Esophagus (tissue), 2 donors: ENCODE data around the gene UBE2L3. TPM values are rescaled to one million over a fixed set of nuclear protein-coding genes. Genes with fewer than 3 reads are reported as not detected.
A peak's percentile ranks its signal among the peaks of the same experiment; 100 is the strongest.
"Not testable (repeated sequence)": the region's sequence is repeated elsewhere in the genome, so short reads cannot be mapped to it uniquely, and the experiment has no call there.

Source experiments
- H3K27ac ChIP-seq, 2 donors: one replicate each; pipeline ENCODE4 v1.5.1; 2013; ENCODE audit warnings: low read depth in 2 of 2, mild to moderate bottlenecking in 2 of 2, inconsistent platforms in 1 of 2, low read length in 1 of 2, moderate library complexity in 1 of 2
- H3K27me3 ChIP-seq, 2 donors: one replicate each; pipeline ENCODE4 v1.6.1; 2013; ENCODE audit warnings: low read length in 2 of 2, control low read depth in 1 of 2, mild to moderate bottlenecking in 1 of 2; ENCODE audit not compliant: insufficient read depth in 2 of 2, control insufficient read depth in 1 of 2
- H3K36me3 ChIP-seq, 2 donors: one replicate each; pipeline ENCODE4 v1.6.1; 2013; ENCODE audit warnings: low read length in 1 of 2; ENCODE audit not compliant: control insufficient read depth in 2 of 2, insufficient read depth in 2 of 2
- H3K4me1 ChIP-seq, 2 donors: one replicate each; pipeline ENCODE4 v1.6.1; 2013; ENCODE audit warnings: low read length in 1 of 2; ENCODE audit not compliant: control insufficient read depth in 2 of 2, insufficient read depth in 2 of 2
- H3K4me3 ChIP-seq, 2 donors: one replicate each; pipeline ENCODE4 v1.5.1; 2013; ENCODE audit warnings: low read length in 2 of 2, mild to moderate bottlenecking in 2 of 2, low read depth in 1 of 2, moderate library complexity in 1 of 2
- H3K9me3 ChIP-seq, 2 donors: one replicate each; pipeline ENCODE4 v1.6.1; 2013; ENCODE audit warnings: mild to moderate bottlenecking in 2 of 2, low read depth in 1 of 2, low read length in 1 of 2, moderate library complexity in 1 of 2; ENCODE audit not compliant: control insufficient read depth in 2 of 2, insufficient read depth in 1 of 2
- WGBS, 2 donors: extraction: QIAGEN DNeasy Blood & Tissue Kit; methylation state at CpG; one replicate each; pipeline ENCODE4 v1.1.7; 2013; 5-methylcytosine and 5-hydroxymethylcytosine counted together
- polyA plus RNA-seq, 2 donors: library from polyadenylated mRNA; stranded (reverse); fragments of 200-250 nt; gene quantifications; one replicate each; pipeline ENCODE4 v1.2.3, GENCODE V29; 2013
- donor health status: healthy with polysubstance abuse.
- donor health status: Bipolar disorder and iron deficiency.

UBE2L3 gene
- polyA plus RNA-seq, 2 donors: 48.4 to 49.1 TPM

DNA sequence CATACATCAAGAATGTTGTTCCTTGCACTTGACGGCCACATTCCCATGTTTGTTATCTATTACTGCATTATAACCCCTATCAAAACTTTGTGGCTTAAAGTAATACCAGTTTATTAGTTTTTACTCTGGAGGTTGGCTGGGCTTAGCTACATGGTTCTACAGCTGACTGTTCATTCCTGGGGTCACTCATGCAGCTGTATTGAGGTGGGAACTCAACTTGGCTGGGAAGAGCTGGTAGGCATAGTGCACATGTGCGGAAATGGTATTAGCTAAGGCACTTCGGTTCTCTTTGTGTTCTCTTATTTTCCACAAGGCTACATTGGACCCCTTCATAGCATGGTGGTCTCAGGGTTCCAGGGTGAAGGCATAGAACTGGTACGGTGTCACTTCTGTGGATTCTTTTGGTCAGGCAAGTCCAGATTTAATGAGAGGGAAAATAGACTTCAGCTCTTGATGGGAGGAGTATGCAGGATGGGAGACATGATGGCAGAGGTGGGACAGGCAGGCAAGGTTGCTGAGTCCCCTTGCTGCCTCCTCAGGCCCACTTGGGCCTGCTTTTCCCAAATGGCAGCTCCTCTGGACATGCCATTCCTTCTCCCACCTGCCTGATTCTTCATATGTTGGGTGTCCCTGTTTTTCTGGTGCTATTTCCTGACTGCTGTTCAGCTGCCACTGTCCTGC lies 46.2 kb downstream of the UBE2L3 start:
- H3K27ac ChIP-seq: no peak overlapping the region
- H3K36me3 ChIP-seq: peaks cover 9 to 10% of the 10 kb centered on the region in 2 donors

DNA sequence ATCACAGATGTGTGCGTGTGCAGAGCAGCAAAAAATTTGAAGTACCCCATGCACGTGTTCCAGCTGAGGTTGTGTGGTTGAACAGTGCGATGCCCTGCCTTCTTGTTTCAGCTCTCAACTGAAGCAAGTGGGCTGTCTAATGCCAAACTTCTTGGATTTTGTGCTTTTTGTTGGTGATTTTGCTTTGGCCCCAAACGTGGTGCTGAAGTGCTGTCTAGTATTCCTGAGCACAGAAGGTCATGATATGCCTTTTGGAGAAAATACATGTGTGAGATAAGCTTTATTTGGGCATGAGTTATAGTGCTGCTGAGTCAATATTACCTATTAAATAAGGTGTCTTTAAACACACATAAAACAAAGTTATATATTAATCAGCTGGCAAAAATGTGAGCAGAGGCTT lies 48.2 kb downstream of the UBE2L3 start:
- Histone ChIP-seq H3K9me3 (no peaks in the 10 kb centered on the region), H3K36me3 (peaks cover 10 to 15% of the 10 kb centered on the region in 2 donors), H3K4me3 (no peak overlapping the region), H3K27ac (no peak overlapping the region), H3K27me3 (no peaks in the 10 kb centered on the region), H3K4me1 (peaks cover 0 to 2% of the 10 kb centered on the region in 2 donors)
- WGBS, 2 donors: 68 to 81% methylated on average over 4 of the region's 4 CpGs

More for the DNA sequence above, 46.2 kb downstream of the UBE2L3 start:
- Histone ChIP-seq H3K4me3 (no peak overlapping the region), H3K9me3 (no peaks in the 10 kb centered on the region), H3K4me1 (peaks cover 0 to 2% of the 10 kb centered on the region in 2 donors), H3K27me3 (no peaks in the 10 kb centered on the region)
- 90 to 96% methylated on average over 4 of the region's 4 CpGs for WGBS, 2 donors

DNA sequence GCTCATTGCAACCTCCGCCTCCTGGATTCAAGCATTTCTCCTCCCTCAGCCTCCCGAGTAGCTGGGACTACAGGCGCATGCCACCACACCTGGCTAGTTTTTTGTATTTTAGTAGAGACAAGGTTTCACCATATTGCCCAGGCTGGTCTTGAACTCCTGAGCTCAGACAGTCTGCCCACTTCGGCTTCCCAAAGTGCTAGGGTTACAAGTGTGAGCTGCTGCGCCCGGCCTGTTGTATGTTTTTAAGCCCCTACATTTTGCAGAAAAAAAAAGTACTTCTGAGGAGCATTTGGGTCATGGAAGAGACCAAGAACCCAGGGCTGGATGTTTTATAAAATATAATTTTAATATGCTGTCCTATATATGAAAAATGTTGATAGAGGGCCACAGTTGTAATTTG lies 49.8 kb downstream of the UBE2L3 start:
- H3K27me3 ChIP-seq, H3K9me3 ChIP-seq, H3K4me1 ChIP-seq, H3K27ac ChIP-seq, H3K4me3 ChIP-seq: not testable (repeated sequence)
- WGBS, 2 donors: 96 to 98% methylated on average over 6 of the region's 6 CpGs
- peaks cover 2 to 15% of the 10 kb centered on the region in 2 donors for H3K36me3 ChIP-seq

DNA sequence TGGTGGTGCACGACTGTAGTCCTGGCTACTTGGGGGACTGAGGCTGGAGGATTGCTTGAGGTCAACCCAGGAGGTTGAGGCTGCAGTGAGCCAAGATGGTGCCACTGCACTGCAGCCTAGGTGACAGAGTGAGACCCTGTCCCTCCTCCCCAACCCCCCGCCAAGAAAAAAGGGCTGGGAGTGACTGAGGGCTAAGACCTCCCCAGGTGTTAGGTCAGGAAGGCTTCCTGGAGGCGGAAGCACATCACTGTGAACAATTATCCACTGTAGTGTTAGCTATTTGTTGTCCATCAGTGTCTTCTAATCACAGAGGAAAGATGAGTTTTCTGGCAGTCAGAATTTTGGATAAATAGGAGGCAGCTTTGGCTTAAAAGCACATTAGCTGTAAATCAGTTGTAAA lies 53.5 kb downstream of the UBE2L3 start:
- WGBS, 2 donors: 90 to 93% methylated on average over 3 of the region's 3 CpGs
- H3K27me3 ChIP-seq: no peaks in the 10 kb centered on the region

DNA sequence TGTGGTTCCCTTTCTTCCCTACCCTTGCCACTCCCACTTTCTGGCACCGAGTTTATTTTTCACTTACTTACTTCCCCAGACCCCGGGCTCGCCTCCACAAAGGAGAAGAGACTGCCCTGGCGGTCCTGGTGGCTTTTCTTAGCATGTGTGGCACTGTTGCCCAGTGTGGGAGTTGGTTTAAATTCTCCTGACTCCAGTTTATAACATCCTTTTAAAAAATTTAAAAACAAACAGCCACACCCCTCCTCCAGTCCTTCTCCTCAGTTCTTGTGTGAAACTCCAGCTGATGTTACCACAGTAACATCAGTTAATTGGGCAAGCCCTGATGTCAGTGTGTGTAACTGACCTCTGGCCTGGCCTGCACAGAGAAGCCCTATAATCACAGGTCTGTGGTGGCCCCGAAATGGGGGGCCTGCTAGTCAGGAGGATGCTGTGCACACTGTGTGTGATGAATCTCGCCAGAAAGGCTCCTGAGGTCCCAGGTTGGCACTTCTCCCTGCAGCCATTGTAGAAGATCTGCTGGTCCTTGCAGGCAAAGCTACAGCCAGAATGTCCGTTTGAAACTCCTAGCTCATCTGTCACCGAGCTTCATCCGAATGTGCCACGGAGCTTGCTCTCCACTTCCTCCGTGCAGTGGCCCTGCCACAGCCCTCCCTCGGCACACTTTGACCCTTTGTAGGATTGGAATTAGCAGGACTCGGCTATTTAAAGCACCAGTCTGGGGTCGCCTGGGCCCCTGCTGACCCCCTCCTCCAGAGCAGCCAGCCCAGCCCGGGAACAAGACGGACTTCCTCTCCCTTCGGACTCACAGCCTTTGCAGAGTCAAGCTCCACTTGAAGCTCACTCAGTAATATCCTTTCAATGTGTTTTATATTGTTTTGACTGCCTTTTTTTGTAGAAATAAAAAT lies 54.8 kb downstream of the UBE2L3 start:
- peaks cover 4 to 16% of the 10 kb centered on the region in 2 donors for H3K4me1 ChIP-seq
- peaks cover 0 to 21% of the 10 kb centered on the region in 2 donors for H3K36me3 ChIP-seq
- H3K4me3 ChIP-seq: no peak overlapping the region
- H3K9me3 ChIP-seq: no peaks in the 10 kb centered on the region
- no peaks in the 10 kb centered on the region for H3K27me3 ChIP-seq
- H3K27ac ChIP-seq: no peak overlapping the region
- WGBS, 2 donors: 70 to 71% methylated on average over 17 of the region's 17 CpGs

More for the DNA sequence above, 53.5 kb downstream of the UBE2L3 start:
- no peak overlapping the region for H3K4me3 ChIP-seq
- H3K36me3 ChIP-seq: peaks cover 0 to 21% of the 10 kb centered on the region in 2 donors
- peaks cover 4 to 14% of the 10 kb centered on the region in 2 donors for H3K4me1 ChIP-seq
- H3K9me3 ChIP-seq: no peaks in the 10 kb centered on the region
- H3K27ac ChIP-seq: no peak overlapping the region

DNA sequence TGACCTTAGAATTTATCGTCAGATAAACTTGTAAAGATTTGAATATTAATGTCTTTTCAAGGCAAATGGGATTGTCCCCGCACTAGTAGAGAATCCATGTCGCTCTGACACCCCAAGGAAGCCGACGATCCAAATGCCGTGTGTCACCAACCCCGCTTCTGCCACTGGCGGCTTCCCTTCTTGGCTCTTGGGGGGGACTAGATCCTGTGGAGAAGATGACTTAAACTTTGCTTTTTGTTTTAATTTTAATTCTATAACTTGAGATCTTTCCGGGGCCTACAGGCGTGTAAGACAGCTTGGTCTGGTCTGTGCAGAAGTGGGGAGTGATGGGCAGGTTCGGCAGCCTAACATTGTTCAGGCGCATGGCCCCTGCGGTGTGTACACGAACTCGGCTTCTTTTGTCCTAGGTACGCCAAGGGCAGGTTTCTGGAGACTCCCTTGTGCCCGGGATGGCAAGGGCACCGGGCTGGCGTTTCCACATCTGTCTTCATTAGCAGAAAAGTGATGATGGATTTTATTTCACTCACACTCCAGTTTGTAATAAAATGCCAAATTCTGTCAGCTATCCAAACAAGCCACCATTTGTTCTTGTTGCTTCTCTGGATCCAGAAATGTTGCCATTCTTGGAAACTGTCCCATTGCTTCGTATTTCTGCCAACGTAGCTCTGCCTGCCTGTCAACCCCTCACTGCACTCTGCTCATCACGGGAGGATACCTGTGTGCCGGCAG lies 55.6 kb downstream of the UBE2L3 start:
- H3K4me3 ChIP-seq: no peak overlapping the region
- 61 to 78% methylated on average over 23 of the region's 23 CpGs for WGBS, 2 donors
- H3K27me3 ChIP-seq: no peaks in the 10 kb centered on the region
- peak overlapping the region; percentile 19 to 29 for H3K27ac ChIP-seq
- H3K4me1 ChIP-seq: peaks cover 4 to 16% of the 10 kb centered on the region in 2 donors
- peaks cover 0 to 21% of the 10 kb centered on the region in 2 donors for H3K36me3 ChIP-seq
- H3K9me3 ChIP-seq: no peaks in the 10 kb centered on the region

DNA sequence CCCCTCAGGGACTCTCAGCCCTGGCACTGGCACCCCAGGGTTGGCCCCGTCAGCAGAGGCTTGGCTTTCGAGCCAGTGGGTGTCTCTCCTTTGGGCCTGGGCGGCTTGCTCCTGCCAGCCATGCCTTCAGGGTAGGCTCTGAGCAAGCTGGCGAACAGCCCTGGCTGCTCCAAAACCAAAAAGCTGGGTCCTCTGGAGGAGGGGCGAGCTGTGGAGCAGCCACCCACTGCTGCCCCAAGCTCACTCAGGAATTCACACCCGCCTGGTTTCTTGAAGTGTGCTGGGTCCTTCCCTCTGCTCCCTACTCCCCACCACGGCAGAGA lies 56.1 kb downstream of the UBE2L3 start:
- peaks cover 4 to 21% of the 10 kb centered on the region in 2 donors for H3K4me1 ChIP-seq
- H3K36me3 ChIP-seq: peaks cover 0 to 24% of the 10 kb centered on the region in 2 donors
- 53 to 80% methylated on average over 7 of the region's 7 CpGs for WGBS, 2 donors

DNA sequence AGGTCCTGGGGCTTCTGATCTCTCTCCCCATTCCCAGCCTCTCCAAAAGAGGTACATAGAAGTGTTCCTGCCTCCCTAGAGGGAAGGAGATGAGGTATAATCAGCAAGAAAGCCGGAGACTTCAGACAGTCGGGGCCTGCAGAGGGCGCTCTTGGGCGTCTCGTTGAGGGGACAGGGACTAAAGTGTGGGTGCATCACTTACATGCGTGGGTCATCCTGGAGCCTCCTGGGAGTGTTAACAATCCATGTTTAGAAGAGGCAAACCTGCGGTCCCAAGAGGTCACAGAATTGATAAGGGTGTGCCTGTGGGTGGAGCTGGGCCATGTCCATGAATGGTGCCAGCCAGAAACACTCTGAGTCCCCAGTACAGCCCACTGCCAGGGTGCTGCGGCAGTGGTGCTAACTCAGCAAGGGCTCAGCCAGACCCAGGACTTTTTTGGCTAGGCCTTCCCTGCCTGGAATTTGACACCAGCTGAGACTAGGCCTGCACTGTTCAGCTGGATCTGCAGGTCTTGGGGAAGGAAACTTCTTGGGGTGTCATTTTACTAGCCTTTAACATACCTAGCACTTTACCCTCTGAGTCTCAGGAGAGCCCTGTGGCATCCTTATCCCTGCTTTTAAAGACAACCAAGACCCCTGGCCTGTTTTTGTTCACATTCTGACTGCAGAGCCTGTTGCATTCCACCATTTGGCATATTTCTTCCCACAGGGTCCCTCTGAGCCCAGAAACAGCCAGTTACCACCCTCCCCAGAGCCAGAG lies 56.8 kb downstream of the UBE2L3 start:
- WGBS, 2 donors: 54 to 56% methylated on average over 8 of the region's 8 CpGs
- peaks cover 8 to 27% of the 10 kb centered on the region in 2 donors for H3K4me1 ChIP-seq
- peaks cover 0 to 22% of the 10 kb centered on the region in 2 donors for H3K36me3 ChIP-seq
- H3K27me3 ChIP-seq: no peaks in the 10 kb centered on the region
- peak overlapping the region; percentile 19 to 29 for H3K27ac ChIP-seq
- H3K9me3 ChIP-seq: no peaks in the 10 kb centered on the region
- H3K4me3 ChIP-seq: no peak overlapping the region

More for the DNA sequence above, 56.1 kb downstream of the UBE2L3 start:
- Histone ChIP-seq H3K27ac (peak overlapping the region; percentile 19 to 29), H3K4me3 (no peak overlapping the region), H3K27me3 (no peaks in the 10 kb centered on the region), H3K9me3 (no peaks in the 10 kb centered on the region)
